Choroid plexus epithelial cell (primary cell): Measurements from ENCODE around the gene TMEM107.

Experiments used
- DNase-seq: peaks from one replicate; pipeline ENCODE4 v3.0.0-alpha.2; 2010; ENCODE audit warnings: low read depth
- H3K4me3 ChIP-seq: 2 replicates; pipeline ENCODE4 v1.5.1; 2011; ENCODE audit warnings: low read depth, mild to moderate bottlenecking, control low read depth, low read length, moderate library complexity
- TF ChIP-seq, protein P1 (sequence below): conservative IDR thresholded peaks from 2 replicates; pipeline ENCODE4 v1.5.1; 2011; ENCODE audit warnings: low read depth, mild to moderate bottlenecking, control low read depth, inconsistent platforms, low read length, moderate library complexity

Gene TMEM107

GRCh38 chr17:8133941-8134340 lies 42.2 kb downstream of the TMEM107 start:
- TF ChIP-seq, protein P1, sequence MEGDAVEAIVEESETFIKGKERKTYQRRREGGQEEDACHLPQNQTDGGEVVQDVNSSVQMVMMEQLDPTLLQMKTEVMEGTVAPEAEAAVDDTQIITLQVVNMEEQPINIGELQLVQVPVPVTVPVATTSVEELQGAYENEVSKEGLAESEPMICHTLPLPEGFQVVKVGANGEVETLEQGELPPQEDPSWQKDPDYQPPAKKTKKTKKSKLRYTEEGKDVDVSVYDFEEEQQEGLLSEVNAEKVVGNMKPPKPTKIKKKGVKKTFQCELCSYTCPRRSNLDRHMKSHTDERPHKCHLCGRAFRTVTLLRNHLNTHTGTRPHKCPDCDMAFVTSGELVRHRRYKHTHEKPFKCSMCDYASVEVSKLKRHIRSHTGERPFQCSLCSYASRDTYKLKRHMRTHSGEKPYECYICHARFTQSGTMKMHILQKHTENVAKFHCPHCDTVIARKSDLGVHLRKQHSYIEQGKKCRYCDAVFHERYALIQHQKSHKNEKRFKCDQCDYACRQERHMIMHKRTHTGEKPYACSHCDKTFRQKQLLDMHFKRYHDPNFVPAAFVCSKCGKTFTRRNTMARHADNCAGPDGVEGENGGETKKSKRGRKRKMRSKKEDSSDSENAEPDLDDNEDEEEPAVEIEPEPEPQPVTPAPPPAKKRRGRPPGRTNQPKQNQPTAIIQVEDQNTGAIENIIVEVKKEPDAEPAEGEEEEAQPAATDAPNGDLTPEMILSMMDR: no peak
- DNase-seq: no peak
- no peak overlapping the region for H3K4me3 ChIP-seq

DNA sequence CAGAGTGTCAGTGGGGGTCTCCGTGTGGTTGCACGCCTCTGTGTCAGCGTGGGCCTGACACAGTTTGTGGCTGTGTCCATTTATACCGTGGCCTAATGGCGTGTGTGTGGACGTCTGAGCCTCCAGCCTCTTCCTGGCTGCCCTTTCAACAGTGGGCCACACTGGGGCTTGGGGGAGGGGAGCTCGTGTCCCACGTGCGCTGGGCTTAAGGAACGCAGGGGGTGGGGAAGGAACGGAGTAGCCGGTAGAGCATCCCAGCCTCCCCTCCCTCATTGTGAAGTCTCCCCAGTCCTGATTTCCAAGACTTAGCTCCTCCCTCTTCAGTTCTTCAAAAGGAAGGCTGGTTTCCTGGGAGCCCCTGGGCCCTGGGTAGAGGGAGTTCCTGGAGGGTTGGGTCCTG lies 42.8 kb downstream of the TMEM107 start:
- TF ChIP-seq, protein P1: no peak
- no peak for DNase-seq
- no peak overlapping the region for H3K4me3 ChIP-seq

GRCh38 chr17:8131844-8132441 lies 44.2 kb downstream of the TMEM107 start:
- TF ChIP-seq, protein P1: no peak
- no peak overlapping the region for H3K4me3 ChIP-seq
- no peak for DNase-seq

- TF ChIP-seq, protein P1: no peak
- no peak for DNase-seq
Measured at GRCh38 chr17:8128125-8128784, 47.9 kb downstream of the TMEM107 start.

GRCh38 chr17:8126491-8127066 lies 49.6 kb downstream of the TMEM107 start:
- TF ChIP-seq, protein P1: no peak
- H3K4me3 ChIP-seq: peak overlapping the region; percentile 62
- DNase-seq: peak; percentile 62

More at GRCh38 chr17:8128125-8128784, 47.9 kb downstream of the TMEM107 start:
- H3K4me3 ChIP-seq: no peak overlapping the region

GRCh38 chr17:8125947-8126490 lies 50.2 kb downstream of the TMEM107 start:
- TF ChIP-seq, protein P1: no peak
- H3K4me3 ChIP-seq: peak overlapping the region; percentile 62
- DNase-seq: no peak
